ENCODE results near the gene ATPAF2. TPM values are rescaled to one million over a fixed set of nuclear protein-coding genes. Genes with fewer than 3 reads are reported as not detected.

Gene ATPAF2
- total RNA-seq, 1 experiment from 2014 or later, result 44.5 TPM

- no peak for DNase-seq
- no peak for TF ChIP-seq CTCF (conservative IDR thresholded peaks at IDR 0.05)
- no peak for TF ChIP-seq EZH2 (IDR thresholded peaks at IDR 0.05; ENCODE audit: low read depth)
- Histone ChIP-seq H3K79me2 (ENCODE audit: low read depth) (no peaks in the 10 kb centered on the region), H3K36me3 (ENCODE audit: low read depth) (peaks cover 19% of the 10 kb centered on the region; the same call in 1 of the 2 replicates), H3K9me2 (ENCODE audit: insufficient read depth) (no peaks in the 10 kb centered on the region), H3K4me2 (no peak overlapping the region), H3K4me3 (no peak overlapping the region), H4K20me1 (ENCODE audit: insufficient read depth) (no peaks in the 10 kb centered on the region), H2AFZ (no peak overlapping the region), H3K9me3 (ENCODE audit: insufficient read depth, low read depth) (no peaks in the 10 kb centered on the region), H3K27ac (no peak overlapping the region), H3K4me1 (replicated peaks; ENCODE audit: insufficient read depth) (no peaks in the 10 kb centered on the region), H3F3A (ENCODE audit: insufficient read depth, low read depth) (0 out of 2 replicates have a peak, but pooled peaks cover 4% of the 10 kb centered on the region), H3K27me3 (ENCODE audit: insufficient read depth, low read depth) (no peaks in the 10 kb centered on the region)
- POLR2A ChIA-PET (ENCODE audit: unreplicated experiment), result interaction anchor here (0.5 to 0.6 kb wide), 2 partner anchors 55 to 183 kb away, joined by 5 read pairs; no protein-coding TSS in a partner anchor
- CTCF ChIA-PET, result no interaction called here
- no TSS peak for BruUV-seq (replicated peaks)
- intact Hi-C loops (cut with micrococcal nuclease; ENCODE audit: unreplicated experiment), result no loop called here
These were observed 16.6 kb upstream of the ATPAF2 start for GRCh38 chr17:18055597-18055996.

GRCh38 chr17:18045691-18046350 is 6.9 kb upstream of the ATPAF2 start:
- Histone ChIP-seq H3K4me2 (no peak overlapping the region), H3K9me3 (ENCODE audit: insufficient read depth, low read depth) (no peaks in the 10 kb centered on the region), H3K36me3 (ENCODE audit: low read depth) (no peaks in the 10 kb centered on the region), H4K20me1 (ENCODE audit: insufficient read depth) (no peaks in the 10 kb centered on the region; the same call in 1 of the 2 replicates), H3K9me2 (ENCODE audit: insufficient read depth) (no peaks in the 10 kb centered on the region), H3K4me1 (replicated peaks; ENCODE audit: insufficient read depth) (peaks cover 17% of the 10 kb centered on the region), H3K27me3 (ENCODE audit: insufficient read depth, low read depth) (no peaks in the 10 kb centered on the region), H2AFZ (no peak overlapping the region), H3K27ac (no peak overlapping the region), H3F3A (ENCODE audit: insufficient read depth, low read depth) (peaks cover 4% of the 10 kb centered on the region; the same call in 1 of the 2 replicates), H3K4me3 (no peak overlapping the region), H3K79me2 (ENCODE audit: low read depth) (peaks cover 16% of the 10 kb centered on the region)
- ChIA-PET CTCF (no interaction called here), POLR2A (ENCODE audit: unreplicated experiment) (no interaction called here)
- BruUV-seq (replicated peaks), result no TSS peak
- intact Hi-C loops (cut with micrococcal nuclease; ENCODE audit: unreplicated experiment), result no loop called here
- DNase-seq, result no peak
- TF ChIP-seq EZH2 (IDR thresholded peaks at IDR 0.05; ENCODE audit: low read depth), result no peak

GRCh38 chr17:18044609-18045008 is 5.6 kb upstream of the ATPAF2 start:
- Histone ChIP-seq H3K27ac (no peak overlapping the region), H3K9me2 (ENCODE audit: insufficient read depth) (no peaks in the 10 kb centered on the region), H3K79me2 (ENCODE audit: low read depth) (peaks cover 26% of the 10 kb centered on the region), H3K4me3 (no peak overlapping the region), H2AFZ (no peak overlapping the region), H3K36me3 (ENCODE audit: low read depth) (no peaks in the 10 kb centered on the region), H3K4me2 (no peak overlapping the region), H4K20me1 (ENCODE audit: insufficient read depth) (no peaks in the 10 kb centered on the region; the same call in 1 of the 2 replicates), H3K27me3 (ENCODE audit: insufficient read depth, low read depth) (no peaks in the 10 kb centered on the region), H3K4me1 (replicated peaks; ENCODE audit: insufficient read depth) (peaks cover 24% of the 10 kb centered on the region), H3K9me3 (ENCODE audit: insufficient read depth, low read depth) (no peaks in the 10 kb centered on the region), H3F3A (ENCODE audit: insufficient read depth, low read depth) (peaks cover 4% of the 10 kb centered on the region; the same call in 1 of the 2 replicates)
- no TSS peak for BruUV-seq (replicated peaks)
- TF ChIP-seq EZH2 (IDR thresholded peaks at IDR 0.05; ENCODE audit: low read depth) (no peak), CTCF (conservative IDR thresholded peaks at IDR 0.05) (no peak)
- DNase-seq, result no peak
- ChIA-PET POLR2A (ENCODE audit: unreplicated experiment) (no interaction called here), CTCF (no interaction called here)
- intact Hi-C loops (cut with micrococcal nuclease; ENCODE audit: unreplicated experiment), result no loop called here

All from PC-9 (cell line).